HG03045 (cell line): ENCODE data around the gene MIER2.
"Not testable (repeated sequence)": the region's sequence is repeated elsewhere in the genome, so short reads cannot be mapped to it uniquely, and the experiment has no call there.

Experiments
- ATAC-seq: cut with Tn5 transposase; IDR thresholded peaks from one replicate; pipeline ENCODE4 v1.9.1; 2021; ENCODE audit warnings: mild to moderate bottlenecking, moderate library complexity; ENCODE audit not compliant: unreplicated experiment

Gene MIER2

GRCh38 chr19:344625-345319, at the start of gene MIER2:
TSS of gene MIER2 (minus strand) at chr19:344796. CDS start at chr19:344782, 14 bp downstream.
- peak; percentile 73 for ATAC-seq

- not testable (repeated sequence) for ATAC-seq
Measured at GRCh38 chr19:393560-393959, 49.0 kb upstream of the MIER2 start.

GRCh38 chr19:392375-392970, 47.9 kb upstream of the MIER2 start:
- no peak for ATAC-seq

GRCh38 chr19:391726-392374, 47.3 kb upstream of the MIER2 start:
- no peak for ATAC-seq

- ATAC-seq = no peak
Measured at GRCh38 chr19:391207-391557, 46.6 kb upstream of the MIER2 start.

- ATAC-seq = no peak
Measured at GRCh38 chr19:390386-391206, 46.0 kb upstream of the MIER2 start.

GRCh38 chr19:389935-390289, 45.3 kb upstream of the MIER2 start:
- no peak for ATAC-seq

GRCh38 chr19:389255-389934, 44.8 kb upstream of the MIER2 start:
- ATAC-seq = no peak

GRCh38 chr19:388691-389090, 44.1 kb upstream of the MIER2 start:
- no peak for ATAC-seq

GRCh38 chr19:387777-388176, 43.2 kb upstream of the MIER2 start:
- no peak for ATAC-seq

GRCh38 chr19:386632-387301, 42.2 kb upstream of the MIER2 start:
- ATAC-seq = not testable (repeated sequence)

GRCh38 chr19:386189-386588, 41.6 kb upstream of the MIER2 start:
- ATAC-seq = not testable (repeated sequence)

GRCh38 chr19:384799-385169, 40.2 kb upstream of the MIER2 start:
- no peak for ATAC-seq

GRCh38 chr19:383922-384798, 39.6 kb upstream of the MIER2 start:
- ATAC-seq = no peak

GRCh38 chr19:383040-383439, 38.4 kb upstream of the MIER2 start:
- no peak for ATAC-seq

- ATAC-seq = not testable (repeated sequence)
Measured at GRCh38 chr19:382578-382977, 38.0 kb upstream of the MIER2 start.

- not testable (repeated sequence) for ATAC-seq
Measured at GRCh38 chr19:381901-382300, 37.3 kb upstream of the MIER2 start.

GRCh38 chr19:380618-381219, 36.1 kb upstream of the MIER2 start:
- ATAC-seq = not testable (repeated sequence)

GRCh38 chr19:379796-380195, 35.2 kb upstream of the MIER2 start:
- ATAC-seq = no peak
